NCI-H2029 (cell line): Measurements from ENCODE around the gene LTC4S.
A peak's percentile ranks its signal among the peaks of the same experiment; 100 is the strongest.
"Not testable (repeated sequence)": the region's sequence is repeated elsewhere in the genome, so short reads cannot be mapped to it uniquely, and the experiment has no call there.

ENCODE experiments used
- DNase-seq: peaks from one replicate; lab custom pipeline; 2025; lab: John Stamatoyannopoulos, UW

LTC4S gene

DNA sequence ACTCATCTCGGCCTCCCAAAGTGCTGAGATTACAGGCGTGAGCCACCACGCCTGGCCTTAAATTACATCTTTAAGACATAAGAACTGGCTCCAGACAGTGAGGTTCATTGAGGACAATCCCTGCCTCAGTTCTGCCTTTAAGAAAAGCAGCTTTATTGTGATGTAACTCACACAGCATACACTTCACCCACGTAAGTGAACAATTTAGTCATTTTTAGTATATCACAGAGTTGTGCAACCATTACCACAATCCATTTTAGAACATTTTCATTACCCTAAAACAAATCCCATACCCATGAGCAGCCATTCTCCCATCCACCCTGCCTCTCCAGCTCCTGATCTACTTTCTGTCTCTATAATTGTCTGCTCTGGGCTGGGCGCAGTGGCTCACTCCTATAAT is 24.0 kb upstream of the LTC4S start:
- no peak for DNase-seq

DNA sequence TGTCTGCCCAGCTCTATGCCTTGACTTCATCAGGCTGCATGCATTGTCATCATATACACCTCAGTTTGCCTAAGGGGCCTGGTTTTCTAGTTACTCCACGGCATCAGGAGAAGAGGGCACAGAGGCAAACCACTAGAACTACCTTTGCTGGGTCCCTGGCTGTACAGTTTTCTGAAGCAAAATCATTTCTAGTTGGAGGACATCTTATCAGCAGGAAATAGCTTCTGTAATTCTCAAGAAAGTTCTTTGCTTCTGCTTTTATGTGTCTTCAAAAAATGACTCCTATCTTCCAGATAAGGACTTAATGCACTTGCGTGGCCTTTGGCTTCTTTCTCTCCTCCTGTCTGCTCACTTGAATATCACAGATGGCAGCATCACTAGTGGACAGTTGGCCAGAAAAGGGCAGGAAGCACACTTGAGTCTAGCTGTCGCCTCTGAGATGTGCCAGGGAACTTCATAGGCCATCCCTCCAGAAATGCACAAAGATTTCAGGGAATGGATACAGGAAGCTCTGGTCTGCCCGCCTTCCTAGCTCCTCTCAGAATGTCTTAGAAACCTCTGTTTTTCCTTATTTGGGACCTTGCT is 22.4 kb upstream of the LTC4S start:
- DNase-seq: no peak

DNA sequence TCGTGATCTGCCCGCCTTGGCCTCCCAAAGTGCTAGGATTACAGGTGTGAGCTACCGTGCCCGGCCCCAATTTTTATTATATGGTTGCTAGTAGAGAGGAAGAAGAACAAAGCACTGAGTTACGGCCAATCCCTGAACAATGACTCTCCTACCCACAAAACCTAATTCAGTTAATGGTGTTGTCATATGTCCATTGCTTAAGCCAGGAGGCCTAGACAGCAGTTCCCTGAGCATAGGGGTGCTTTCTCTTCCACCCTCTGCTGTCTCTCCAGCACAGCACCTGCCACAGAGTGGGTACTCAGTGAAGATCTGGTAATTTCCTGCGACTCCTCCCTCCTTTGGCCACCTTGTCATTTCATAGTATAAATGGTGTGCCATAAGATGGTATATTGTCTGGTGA is 21.4 kb upstream of the LTC4S start:
- no peak for DNase-seq

DNA sequence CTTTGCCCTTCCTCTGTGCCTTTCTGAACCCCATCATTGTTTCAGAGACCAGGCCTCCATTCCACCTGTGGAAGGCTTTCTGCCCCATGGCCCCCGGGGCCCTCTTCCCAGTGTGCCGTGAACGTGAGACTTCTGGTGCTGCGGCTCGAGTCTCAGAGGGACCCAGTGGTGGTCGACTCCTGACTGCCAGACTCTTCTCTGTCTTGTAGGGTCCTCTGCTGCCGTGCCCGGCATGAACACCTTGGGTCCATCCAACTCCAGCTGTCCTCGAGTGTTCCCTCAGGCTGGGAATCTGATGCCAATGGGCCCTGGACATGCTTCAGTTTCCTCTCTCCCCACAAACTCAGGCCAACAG is 20.1 kb upstream of the LTC4S start:
- DNase-seq: no peak

DNA sequence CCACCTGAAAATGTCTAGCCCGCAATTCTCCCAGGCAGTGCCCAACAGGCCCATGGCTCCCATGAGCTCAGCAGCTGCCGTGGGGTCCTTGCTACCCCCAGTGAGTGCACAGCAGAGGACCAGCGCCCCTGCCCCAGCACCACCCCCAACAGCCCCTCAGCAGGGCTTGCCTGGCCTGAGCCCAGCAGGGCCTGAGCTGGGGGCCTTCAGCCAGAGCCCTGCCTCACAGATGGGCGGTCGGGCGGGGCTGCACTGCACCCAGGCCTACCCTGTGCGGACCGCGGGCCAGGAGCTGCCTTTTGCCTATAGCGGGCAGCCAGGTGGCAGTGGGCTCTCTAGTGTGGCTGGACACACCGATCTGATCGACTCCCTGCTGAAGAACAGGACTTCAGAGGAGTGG is 19.3 kb upstream of the LTC4S start:
- DNase-seq: no peak

DNA sequence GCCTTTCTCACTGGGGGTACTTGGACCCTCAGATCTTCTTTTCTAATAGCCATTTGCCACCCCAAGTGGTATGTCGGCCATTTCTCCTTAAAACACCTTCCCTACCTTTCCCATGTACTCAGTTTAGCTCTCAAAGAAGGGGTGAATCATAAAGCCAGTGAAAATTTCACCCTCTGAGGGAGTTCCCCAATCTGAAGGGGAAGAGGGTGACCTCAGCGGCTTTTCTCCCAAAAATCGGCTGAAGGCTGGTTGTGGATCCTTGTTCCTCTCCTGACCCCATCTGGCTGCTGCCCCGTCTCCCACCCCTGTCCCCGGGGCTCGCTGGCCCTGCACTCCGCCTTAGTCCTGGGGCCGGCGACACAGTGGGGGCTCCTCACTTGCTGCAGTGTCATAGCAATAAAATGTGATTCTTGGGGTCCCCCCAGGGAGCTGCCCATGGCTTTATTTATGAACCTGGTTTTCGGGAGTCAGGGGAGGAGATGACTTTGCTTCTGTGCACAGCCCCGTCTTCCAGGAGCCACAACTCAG is 17.3 kb upstream of the LTC4S start:
- DNase-seq: no peak

DNA sequence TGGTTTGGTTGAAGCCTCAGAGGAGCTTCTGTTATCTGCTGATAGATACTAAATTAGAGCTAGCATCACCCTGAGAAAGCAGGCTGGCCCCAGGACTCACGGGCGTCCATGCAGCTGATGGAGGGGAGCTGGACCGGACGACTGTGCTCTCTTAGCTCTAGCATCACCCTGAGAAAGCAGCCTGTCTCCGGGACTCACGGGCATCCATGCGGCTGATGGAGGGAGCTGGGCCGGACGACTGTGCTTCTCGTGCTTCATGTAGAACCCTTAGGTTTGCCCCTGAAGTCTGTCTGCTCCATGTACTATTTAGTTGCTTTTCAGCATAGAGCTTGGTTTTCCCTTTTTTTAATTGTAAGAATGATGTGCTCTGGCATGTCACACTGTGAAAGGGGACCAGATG is 16.3 kb upstream of the LTC4S start:
- DNase-seq: no peak

DNA sequence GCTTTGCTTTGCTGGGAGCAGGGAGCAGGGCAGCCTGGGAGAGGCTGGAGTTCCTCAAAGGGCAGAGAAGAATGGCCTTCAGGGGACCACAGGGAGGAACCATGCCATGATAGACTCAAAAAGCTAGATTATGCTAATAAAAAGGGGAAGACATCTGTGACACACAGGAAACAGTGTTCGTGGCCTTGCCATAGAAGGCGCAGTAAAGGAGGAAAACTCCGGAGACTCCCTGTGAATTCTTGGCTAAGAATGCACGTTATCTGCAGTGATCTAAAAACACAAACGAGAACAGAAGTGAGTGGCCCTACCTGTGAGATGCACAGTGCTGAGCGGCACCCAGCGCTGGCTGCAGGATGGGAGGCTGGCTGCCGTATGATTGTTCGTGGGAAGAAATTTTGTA is 15.9 kb upstream of the LTC4S start:
- DNase-seq: no peak

DNA sequence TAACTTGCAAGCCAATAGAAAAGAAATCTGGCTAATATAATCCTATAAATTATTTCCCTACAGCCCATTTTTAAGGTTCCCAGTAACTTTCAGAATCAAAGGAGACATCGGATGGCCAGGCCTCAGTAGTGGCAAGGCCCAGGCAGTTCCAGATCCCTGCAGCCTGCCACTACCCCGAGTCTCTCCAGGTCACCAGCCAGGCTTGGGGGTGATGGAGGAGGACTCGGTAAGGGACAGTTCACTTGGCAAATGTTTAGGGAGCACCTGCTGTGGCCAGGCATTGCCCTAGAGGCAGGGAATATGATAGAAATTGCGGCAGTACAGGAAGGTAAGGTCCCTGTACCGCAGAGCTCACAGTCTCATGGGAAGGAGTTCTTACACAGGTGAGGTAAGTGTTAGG is 15.2 kb upstream of the LTC4S start:
- no peak for DNase-seq

DNA sequence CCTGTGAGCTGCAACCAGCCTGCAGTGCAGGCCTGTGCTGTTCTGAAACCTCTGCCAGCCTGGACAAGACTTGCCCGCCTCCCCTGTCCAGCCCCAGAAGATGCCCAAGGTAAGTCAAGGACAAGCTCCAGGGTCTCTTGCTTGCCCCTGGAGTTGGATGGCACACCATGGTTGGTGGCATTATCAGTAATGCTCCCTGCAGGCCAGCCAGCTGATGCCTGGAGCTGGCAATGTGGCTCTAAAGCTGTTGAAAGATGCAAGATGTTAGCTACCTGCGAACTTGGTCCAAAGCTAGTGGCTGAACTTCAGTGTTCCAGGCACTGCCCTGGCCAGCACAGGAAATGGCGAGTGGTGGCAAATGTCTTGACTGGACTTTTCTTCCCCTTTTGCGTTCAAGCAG is 14.0 kb upstream of the LTC4S start:
- no peak for DNase-seq

DNA sequence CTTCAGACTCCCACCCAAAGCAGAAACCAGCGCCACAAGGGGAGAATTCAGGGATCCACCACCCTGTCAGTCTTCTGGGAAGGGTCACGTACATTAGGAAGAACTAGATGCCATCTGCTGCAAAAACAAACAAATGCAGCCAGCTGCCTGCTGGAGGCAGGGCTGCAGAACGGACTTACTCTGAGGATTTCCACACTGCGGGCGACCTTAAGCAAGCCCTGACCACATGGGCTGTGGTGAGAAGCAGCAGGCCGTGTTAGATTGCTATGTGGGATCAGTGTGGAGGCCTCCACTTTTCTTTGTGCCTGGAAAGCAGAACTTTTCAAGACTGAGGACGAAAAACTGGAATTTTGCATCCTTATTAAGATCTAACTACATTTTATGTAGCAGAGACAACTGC is 13.4 kb upstream of the LTC4S start:
- no peak for DNase-seq

DNA sequence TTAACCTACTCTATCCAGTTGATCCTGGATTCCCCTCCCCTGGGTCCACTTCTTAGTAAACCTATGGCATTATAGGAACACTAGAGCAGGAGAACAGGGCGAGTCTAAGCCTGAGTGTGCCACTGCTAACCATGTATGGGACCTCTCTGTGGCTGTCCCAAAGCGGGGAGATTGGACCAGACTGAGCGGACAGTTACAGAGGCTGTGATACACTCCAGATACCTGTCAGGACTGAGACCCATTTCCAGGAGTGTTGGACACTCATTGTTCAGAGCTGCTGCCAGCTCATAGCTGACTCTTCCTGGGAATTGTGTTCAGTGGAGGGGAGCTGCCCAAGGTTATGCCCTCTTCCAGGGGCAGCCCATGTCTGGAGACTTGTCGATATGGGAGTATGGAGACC is 11.9 kb upstream of the LTC4S start:
- no peak for DNase-seq

DNA sequence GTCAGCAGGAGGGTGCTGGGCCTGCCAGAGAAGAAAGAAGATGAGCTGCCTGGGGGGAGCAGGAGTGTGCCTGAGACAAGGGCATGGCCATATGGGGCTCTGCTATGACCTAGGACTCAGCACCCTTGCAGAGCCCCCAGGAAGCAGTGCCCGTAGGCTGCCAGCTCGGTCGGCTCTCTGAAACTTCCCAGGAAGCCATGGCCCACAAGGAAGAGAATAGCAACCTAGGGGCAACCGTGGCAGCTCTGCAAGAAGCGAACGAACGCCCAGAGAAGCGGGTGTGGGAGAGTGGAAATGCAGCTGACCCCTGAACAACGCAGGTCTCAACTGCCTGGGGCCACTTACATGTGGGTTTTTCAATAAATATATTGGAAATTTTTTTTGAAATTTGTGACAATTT is 10.7 kb upstream of the LTC4S start:
- no peak for DNase-seq

DNA sequence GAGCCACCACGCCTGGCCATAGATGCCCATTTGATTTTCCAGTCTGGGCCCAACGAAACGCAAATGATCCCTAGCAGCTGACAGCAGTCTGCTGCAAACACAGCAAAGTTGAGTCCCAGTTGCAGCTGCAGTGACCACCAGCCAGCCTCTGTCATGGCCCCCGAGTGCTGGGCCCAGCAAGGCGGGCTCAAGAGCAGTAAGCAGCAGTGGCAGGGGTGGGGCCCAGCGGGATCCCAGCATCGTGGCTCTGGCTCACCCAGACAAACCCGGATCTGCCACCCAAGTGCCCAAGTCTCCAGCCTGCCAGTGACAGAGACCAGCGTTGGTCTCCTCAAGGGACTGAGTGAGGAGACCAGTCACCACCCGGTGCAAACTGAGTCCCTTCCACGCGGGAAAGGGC is 6.9 kb upstream of the LTC4S start:
- DNase-seq: no peak

DNA sequence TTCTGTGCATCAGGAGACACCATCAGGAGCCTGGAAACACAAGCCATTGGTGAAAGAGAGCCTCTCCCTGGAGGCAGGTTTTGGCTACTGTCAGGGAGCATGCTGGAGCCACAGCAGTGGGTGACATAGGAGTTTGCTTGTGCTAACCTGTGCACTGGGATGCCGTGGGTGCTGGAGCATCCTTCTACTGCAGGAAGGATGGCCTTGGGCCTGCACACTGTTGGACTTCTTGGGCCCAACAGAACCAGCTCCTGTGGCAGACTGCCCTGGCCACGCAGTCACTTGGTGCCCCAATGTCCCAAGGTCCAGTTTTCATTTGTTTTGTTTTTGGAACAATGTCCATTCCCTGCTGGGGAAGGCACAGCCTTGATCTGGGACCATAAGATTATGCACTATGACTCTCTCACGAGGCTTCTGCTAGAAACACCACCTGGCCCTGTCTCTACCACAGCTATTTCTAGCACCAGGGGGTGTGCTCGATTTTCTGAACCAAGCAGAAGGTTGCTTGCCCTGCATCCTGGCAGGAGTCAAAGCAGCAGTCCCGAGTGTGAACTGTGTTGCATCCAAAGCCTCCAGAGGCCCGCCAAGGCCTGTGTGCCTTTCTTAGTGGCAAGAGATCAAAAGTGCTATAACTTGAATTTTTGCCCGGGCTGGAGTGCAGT is 5.5 kb upstream of the LTC4S start:
- DNase-seq: no peak

DNA sequence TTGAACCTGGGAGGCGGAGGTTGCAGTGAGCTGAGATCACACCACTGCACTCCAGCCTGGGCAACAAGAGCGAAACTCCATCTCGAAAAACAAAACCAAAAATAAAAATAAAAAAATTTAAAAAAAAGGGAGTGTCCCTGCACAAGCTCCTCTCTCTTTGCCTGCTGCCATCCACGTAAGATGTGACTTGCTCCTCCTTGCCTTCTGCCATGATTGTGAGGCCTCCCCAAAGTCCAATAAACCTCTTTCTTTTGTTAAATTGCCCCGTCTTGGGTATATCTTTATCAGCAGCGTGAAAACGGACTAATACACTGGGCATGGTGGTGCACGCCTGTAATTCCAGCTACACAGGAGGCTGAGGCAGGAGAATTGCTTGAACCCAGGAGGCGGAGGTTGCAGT is 4.5 kb upstream of the LTC4S start:
- DNase-seq: not testable (repeated sequence)

DNA sequence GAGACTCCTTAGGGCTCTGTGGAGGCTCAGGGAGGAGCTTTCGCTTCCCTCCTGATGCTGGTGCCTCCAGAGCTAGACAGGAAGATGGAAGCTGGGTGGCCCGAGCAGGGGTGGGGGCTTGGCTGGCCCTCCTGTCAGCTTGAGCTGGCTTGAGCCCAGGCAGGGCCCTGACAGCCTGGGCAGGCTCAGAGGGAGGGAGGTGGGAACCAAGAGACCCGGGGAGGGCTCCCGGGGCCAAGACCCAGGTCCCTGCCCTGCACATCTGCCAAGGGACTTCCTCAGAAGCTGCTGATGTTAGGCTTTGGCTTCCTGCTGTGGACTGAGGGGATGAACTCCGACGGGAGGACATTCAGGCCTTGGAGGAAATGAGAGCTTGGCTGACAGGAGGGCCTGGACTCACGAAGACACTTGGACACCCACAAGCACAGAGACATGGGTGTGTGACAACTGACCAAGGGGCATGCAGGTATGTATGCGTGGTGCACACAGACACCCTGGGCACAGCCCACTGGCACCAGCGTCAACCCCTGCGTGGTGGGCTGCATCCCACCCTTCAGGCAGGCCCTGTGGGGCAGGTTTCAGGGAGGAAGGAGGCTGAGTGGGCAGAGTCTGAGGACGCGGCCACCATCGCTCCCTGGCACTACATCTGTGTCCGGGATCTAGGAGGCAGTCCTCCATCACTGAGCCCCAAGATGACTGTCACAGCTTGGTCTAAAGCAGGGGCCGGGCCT is 1.7 kb upstream of the LTC4S start:
- no peak for DNase-seq

DNA sequence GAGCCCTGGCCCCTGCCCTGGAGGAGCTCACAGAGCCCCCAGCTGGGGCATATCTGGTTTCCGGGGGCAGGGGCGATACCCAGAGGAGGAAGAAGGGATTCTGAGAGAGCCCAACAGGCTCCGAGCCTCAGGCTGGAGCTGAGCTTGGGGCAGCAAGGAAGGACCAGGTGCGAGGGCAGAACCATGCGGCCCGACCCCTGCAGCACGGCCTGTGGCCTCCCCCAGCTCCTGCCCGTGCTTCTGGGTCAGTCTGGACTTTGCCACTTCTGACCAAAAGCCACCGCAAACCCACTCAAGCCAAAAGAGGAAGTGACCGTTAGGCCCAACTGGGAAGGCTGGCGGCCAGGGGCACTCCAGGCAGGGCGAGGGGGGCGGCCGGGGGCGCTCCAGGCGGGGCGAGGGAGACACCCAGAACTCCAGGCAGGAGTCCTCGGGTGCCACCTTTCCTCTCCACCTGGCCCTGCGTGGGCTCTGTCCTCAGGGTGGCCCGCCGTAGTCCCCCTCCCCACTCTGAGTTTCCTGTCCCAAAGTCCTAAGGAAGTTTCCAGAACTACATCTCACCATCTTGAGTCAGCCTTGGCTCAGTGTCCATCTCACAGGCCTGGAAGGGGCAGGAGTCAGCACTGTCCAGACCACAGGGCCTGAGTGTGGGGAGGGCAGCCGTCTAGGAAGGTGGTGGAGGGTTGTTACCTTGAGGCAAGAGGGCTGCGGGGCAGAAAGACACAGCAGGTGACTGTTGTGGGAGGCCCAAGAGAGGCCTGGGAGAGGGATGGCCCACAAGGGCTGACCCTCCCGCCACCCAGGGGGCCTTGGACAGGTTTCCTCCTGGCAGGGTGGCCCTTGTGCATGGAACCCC is 946 bp upstream of the LTC4S start:
- no peak for DNase-seq

DNA sequence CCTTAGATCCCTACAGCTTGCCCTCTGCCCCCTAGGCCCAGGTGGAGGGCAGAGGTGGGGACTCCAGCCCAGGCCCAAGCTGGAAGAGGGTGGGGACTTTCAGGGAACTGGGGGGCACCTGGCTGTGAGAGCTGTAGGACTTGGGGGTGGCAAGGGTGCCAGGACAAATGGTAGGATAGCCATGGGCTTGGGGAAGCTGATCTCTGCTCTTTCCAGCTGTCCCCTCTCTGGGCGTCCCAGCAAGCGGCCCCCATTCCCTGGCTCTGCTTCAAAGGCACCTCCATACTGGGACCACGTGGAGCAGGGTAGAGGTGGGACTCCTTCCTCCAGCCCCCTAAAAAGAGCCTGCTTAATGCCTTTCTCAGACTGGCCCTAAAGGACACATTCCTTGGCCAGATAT is 385 bp downstream of the LTC4S start:
- no peak for DNase-seq

DNA sequence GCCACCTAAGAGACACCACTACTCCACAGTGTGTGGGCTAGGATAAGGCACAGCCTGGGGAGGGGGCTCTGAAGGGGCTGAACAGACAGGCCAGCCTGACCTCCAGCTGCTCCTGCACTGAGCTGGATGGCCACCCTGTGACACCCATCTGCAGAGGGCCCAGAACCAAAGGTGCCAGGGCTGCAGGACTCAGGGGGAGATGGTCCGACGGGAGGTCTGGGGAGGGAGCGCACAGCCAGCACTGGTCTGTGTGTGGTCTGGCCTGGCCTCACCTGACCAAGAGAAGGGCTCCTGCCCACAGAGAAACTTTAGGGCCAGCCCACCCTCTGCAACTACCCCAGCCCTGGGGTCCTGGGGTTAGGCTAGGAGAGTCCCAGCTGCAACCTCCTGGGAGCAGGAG is 789 bp downstream of the LTC4S start:
- no peak for DNase-seq

DNA sequence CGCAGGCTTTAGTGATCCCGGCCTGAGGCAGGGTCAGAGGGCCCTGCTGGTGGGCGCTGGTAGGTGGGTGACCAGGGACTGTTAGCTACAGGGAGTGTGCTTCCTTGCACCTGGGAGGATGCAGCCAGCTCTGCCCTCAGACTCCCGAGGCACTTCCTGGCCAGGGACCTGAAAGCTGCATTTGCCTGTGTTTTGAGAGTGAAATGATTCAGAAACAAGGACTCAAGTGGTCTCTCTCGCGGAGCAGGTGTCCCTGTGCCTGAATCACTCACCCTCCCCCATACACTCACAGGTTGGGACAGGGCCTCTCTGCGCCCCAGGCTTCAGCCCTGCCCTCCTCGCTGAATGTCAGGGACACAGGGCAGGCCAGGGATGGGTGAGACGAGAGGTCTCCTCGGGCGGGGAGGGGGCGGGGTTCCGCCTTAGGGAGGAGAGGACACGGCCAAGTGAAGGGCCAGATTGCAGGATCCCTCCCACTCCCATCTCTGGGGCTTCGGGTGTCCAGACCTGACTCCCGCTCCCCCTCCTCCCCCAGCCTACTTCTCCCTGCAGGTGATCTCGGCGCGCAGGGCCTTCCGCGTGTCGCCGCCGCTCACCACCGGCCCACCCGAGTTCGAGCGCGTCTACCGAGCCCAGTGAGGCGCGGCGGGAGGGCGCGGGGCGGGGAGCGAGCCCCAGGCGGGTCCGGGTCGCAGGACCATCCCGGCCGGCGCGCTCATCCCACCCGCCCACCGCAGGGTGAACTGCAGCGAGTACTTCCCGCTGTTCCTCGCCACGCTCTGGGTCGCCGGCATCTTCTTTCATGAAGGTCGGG is 1.5 kb downstream of the LTC4S start:
- DNase-seq: peak; percentile 57
